ENCODE data around the gene CERK.

DNA sequence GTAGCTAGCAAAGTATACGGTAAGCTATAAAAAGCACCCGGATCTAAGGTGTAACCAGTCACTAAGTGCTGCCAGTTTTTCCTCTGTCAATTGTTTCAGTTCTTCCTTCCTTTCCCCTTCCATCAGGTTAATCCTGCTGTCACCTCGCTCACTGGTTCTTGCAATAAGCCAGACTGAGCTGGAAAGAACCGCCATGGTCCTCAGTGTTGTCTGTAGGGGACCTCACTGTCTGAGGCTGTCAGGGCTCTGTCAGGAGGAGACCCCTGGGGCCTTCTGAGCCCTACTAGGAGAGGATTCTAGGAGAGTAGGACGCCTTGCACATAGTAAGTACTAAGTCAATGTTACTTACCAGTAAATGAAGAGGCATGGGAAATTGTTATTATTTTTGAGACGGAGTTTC lies 23.0 kb upstream of the CERK start:
- TF ChIP-seq, protein P1, sequence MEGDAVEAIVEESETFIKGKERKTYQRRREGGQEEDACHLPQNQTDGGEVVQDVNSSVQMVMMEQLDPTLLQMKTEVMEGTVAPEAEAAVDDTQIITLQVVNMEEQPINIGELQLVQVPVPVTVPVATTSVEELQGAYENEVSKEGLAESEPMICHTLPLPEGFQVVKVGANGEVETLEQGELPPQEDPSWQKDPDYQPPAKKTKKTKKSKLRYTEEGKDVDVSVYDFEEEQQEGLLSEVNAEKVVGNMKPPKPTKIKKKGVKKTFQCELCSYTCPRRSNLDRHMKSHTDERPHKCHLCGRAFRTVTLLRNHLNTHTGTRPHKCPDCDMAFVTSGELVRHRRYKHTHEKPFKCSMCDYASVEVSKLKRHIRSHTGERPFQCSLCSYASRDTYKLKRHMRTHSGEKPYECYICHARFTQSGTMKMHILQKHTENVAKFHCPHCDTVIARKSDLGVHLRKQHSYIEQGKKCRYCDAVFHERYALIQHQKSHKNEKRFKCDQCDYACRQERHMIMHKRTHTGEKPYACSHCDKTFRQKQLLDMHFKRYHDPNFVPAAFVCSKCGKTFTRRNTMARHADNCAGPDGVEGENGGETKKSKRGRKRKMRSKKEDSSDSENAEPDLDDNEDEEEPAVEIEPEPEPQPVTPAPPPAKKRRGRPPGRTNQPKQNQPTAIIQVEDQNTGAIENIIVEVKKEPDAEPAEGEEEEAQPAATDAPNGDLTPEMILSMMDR (conservative IDR thresholded peaks at IDR 0.05 in 1 of 2, IDR thresholded peaks at IDR 0.05 in 1 of 2; ENCODE audit: extremely low read depth in 1 of 2, insufficient read depth in 1 of 2, low read depth in 1 of 2, low read length in 2 of 2), result no peak
- no peak for TF ChIP-seq EZH2 (IDR thresholded peaks at IDR 0.05; ENCODE audit: borderline replicate concordance, low read length)
